ENCODE measurements around the gene ZW10.

GRCh38 chr11:113773416-113774173 lies at the start of gene ZW10:
- TF ChIP-seq ZNF274 (IDR thresholded peaks at IDR 0.05; ENCODE audit: low read depth, low read length): no peak
- TF ChIP-seq YY1 (IDR thresholded peaks at IDR 0.05; ENCODE audit: insufficient read depth, insufficient read length): no peak

All from NT2/D1 (cell line).